Measurements from ENCODE around the gene TENM4.

Gene TENM4

GRCh38 chr11:78787696-78788095 lies 653.1 kb downstream of the TENM4 start:
- Histone ChIP-seq H3K27me3 (ENCODE audit: control insufficient read depth, insufficient read depth, low read length) (no peaks in the 10 kb centered on the region), H3K9ac (ENCODE audit: low read depth, low read length) (no peak overlapping the region), H3K4me3 (ENCODE audit: low read depth, low read length) (no peak overlapping the region), H3K9me3 (ENCODE audit: control insufficient read depth, insufficient read depth, low read length) (no peaks in the 10 kb centered on the region), H3K36me3 (ENCODE audit: control insufficient read depth, insufficient read depth, low read length) (no peaks in the 10 kb centered on the region), H3K4me1 (ENCODE audit: control insufficient read depth, insufficient read depth, low read length) (peaks cover 4% of the 10 kb centered on the region)

DNA sequence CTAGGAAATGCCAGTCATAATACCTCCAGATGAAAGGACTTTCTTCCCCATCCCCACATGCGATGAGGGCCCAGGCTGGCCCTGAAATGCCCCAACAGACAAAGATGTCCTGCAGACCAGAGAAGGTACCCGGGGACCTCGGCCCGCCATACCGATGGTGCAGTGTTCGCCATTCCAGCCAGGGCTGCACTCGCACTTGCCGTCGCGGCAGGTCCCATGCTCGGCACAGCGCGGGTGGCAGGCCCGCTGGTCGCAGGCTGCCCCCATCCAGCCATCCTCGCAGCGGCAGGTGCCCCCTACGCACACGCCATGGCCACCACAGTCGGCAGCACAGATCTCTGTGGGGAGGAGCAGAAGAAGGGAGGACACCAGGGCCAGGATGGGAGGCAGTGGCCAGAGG lies 654.1 kb downstream of the TENM4 start:
- Histone ChIP-seq H3K4me3 (ENCODE audit: low read depth, low read length) (no peak overlapping the region), H3K9ac (ENCODE audit: low read depth, low read length) (no peak overlapping the region), H3K27me3 (ENCODE audit: control insufficient read depth, insufficient read depth, low read length) (no peaks in the 10 kb centered on the region), H3K9me3 (ENCODE audit: control insufficient read depth, insufficient read depth, low read length) (no peaks in the 10 kb centered on the region), H3K36me3 (ENCODE audit: control insufficient read depth, insufficient read depth, low read length) (no peaks in the 10 kb centered on the region), H3K4me1 (ENCODE audit: control insufficient read depth, insufficient read depth, low read length) (peaks cover 4% of the 10 kb centered on the region)

DNA sequence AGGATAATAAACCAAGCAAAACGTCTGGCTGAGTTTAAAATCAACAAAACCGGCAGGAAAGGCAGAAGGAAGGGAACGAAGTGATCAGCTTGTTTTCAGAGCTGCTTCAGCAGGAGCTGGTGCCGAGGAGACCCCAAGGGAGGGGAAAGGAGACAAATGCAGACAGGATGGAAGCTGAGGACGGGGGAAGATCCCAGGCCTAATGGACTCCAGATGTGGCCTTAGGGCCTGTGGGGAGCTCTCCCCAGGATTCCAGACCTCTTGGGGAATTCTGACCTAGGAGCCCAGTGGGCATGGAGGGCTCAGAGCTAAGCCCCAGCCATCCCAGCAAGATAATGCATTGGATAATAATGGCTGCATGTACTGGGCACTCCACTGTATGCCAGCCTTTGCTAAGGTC lies 654.7 kb downstream of the TENM4 start:
- no peaks in the 10 kb centered on the region for H3K36me3 ChIP-seq (ENCODE audit: control insufficient read depth, insufficient read depth, low read length)
- H3K9ac ChIP-seq (ENCODE audit: low read depth, low read length) = no peak overlapping the region
- no peak overlapping the region for H3K4me3 ChIP-seq (ENCODE audit: low read depth, low read length)
- H3K27me3 ChIP-seq (ENCODE audit: control insufficient read depth, insufficient read depth, low read length) = no peaks in the 10 kb centered on the region
- H3K4me1 ChIP-seq (ENCODE audit: control insufficient read depth, insufficient read depth, low read length) = peaks cover 4% of the 10 kb centered on the region
- no peaks in the 10 kb centered on the region for H3K9me3 ChIP-seq (ENCODE audit: control insufficient read depth, insufficient read depth, low read length)

DNA sequence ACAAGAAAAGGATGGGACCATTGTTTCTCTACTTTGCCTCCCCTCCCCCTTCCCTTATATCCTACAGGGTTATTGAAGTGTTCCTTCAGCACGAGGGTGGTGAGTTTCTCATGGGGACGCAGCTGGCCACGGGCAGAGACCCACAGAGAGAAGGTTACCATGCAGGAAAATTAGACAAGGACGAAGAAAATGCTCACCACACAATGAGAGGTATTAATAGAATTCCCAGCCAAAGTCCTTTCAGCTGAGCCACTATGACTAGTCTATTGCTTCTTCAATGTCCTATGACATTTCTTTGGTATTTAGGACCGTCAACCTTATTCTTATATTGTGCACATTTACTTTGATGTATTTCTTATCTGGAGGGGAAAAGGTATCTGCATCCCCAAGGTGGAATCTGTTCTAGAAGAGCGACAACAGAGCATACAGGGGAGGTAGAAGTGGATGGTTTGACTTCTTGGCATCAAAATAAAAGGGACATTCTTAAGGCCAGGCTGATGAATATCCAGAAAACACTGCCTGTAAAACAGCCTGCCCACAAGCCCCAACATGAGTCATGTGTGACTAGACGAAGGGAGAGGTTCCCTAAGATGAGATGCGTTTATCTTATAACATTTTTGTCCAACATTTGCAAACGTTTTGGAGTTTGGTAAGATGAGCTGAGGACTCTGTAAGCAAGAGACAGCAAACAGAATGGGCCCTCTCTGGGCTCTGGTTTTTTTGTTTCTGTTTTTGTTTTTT lies 656.3 kb downstream of the TENM4 start:
- no peaks in the 10 kb centered on the region for H3K27me3 ChIP-seq (ENCODE audit: control insufficient read depth, insufficient read depth, low read length)
- no peak overlapping the region for H3K4me3 ChIP-seq (ENCODE audit: low read depth, low read length)
- peaks cover 4% of the 10 kb centered on the region for H3K4me1 ChIP-seq (ENCODE audit: control insufficient read depth, insufficient read depth, low read length)
- H3K9me3 ChIP-seq (ENCODE audit: control insufficient read depth, insufficient read depth, low read length) = no peaks in the 10 kb centered on the region
- no peaks in the 10 kb centered on the region for H3K36me3 ChIP-seq (ENCODE audit: control insufficient read depth, insufficient read depth, low read length)
- H3K9ac ChIP-seq (ENCODE audit: low read depth, low read length) = no peak overlapping the region

DNA sequence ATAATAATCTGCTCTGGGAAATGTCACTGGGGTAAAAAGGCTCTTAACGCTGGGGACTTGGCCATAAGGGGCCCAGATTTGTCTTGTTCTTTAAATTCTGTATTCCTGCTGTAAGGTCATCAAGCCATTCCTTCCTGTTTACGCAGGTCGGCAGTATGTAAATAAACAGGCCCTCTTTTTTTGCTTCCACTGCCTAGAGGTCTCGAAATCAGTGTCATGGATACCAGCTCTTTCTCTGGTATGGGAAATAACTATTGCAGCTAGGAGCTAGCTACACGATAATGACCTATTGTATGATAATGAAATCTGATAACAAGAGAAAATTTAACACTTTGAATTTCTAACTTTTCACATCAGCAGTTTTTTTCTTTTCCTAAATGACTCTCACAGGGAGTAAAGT lies 657.0 kb downstream of the TENM4 start:
- Histone ChIP-seq H3K9me3 (ENCODE audit: control insufficient read depth, insufficient read depth, low read length) (no peaks in the 10 kb centered on the region), H3K36me3 (ENCODE audit: control insufficient read depth, insufficient read depth, low read length) (no peaks in the 10 kb centered on the region), H3K9ac (ENCODE audit: low read depth, low read length) (no peak overlapping the region), H3K4me3 (ENCODE audit: low read depth, low read length) (no peak overlapping the region), H3K4me1 (ENCODE audit: control insufficient read depth, insufficient read depth, low read length) (peaks cover 4% of the 10 kb centered on the region), H3K27me3 (ENCODE audit: control insufficient read depth, insufficient read depth, low read length) (no peaks in the 10 kb centered on the region)

DNA sequence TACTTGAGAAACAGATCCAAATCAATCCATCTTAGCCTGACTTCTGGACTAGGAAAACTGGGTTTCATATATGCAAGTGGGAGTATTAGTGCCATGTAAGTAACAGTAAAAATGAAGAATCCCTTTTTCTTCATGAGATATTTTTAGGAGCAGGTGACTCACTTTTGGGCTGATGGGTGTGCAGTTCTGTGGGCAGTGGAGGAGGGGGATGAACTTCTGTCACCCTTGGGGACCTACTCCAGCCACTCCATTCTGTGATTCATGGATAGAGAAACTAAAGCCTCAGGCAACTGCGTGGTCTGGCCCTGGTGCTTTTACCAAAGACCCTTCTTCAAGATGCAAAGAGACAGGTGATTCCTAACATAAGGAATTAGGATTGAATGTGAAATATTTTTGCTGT lies 657.5 kb downstream of the TENM4 start:
- peaks cover 4% of the 10 kb centered on the region for H3K4me1 ChIP-seq (ENCODE audit: control insufficient read depth, insufficient read depth, low read length)
- no peaks in the 10 kb centered on the region for H3K27me3 ChIP-seq (ENCODE audit: control insufficient read depth, insufficient read depth, low read length)
- no peak overlapping the region for H3K9ac ChIP-seq (ENCODE audit: low read depth, low read length)
- H3K4me3 ChIP-seq (ENCODE audit: low read depth, low read length) = no peak overlapping the region
- H3K36me3 ChIP-seq (ENCODE audit: control insufficient read depth, insufficient read depth, low read length) = no peaks in the 10 kb centered on the region
- no peaks in the 10 kb centered on the region for H3K9me3 ChIP-seq (ENCODE audit: control insufficient read depth, insufficient read depth, low read length)

GRCh38 chr11:78782725-78783124 lies 658.1 kb downstream of the TENM4 start:
- no peak overlapping the region for H3K9ac ChIP-seq (ENCODE audit: low read depth, low read length)
- no peaks in the 10 kb centered on the region for H3K9me3 ChIP-seq (ENCODE audit: control insufficient read depth, insufficient read depth, low read length)
- no peaks in the 10 kb centered on the region for H3K36me3 ChIP-seq (ENCODE audit: control insufficient read depth, insufficient read depth, low read length)
- H3K27me3 ChIP-seq (ENCODE audit: control insufficient read depth, insufficient read depth, low read length) = no peaks in the 10 kb centered on the region
- H3K4me3 ChIP-seq (ENCODE audit: low read depth, low read length) = no peak overlapping the region
- H3K4me1 ChIP-seq (ENCODE audit: control insufficient read depth, insufficient read depth, low read length) = peaks cover 4% of the 10 kb centered on the region

- Histone ChIP-seq H3K27me3 (ENCODE audit: control insufficient read depth, insufficient read depth, low read length) (no peaks in the 10 kb centered on the region), H3K4me1 (ENCODE audit: control insufficient read depth, insufficient read depth, low read length) (peaks cover 4% of the 10 kb centered on the region), H3K36me3 (ENCODE audit: control insufficient read depth, insufficient read depth, low read length) (no peaks in the 10 kb centered on the region), H3K4me3 (ENCODE audit: low read depth, low read length) (no peak overlapping the region), H3K9ac (ENCODE audit: low read depth, low read length) (no peak overlapping the region), H3K9me3 (ENCODE audit: control insufficient read depth, insufficient read depth, low read length) (no peaks in the 10 kb centered on the region)
Measured at GRCh38 chr11:78780889-78781288, 659.9 kb downstream of the TENM4 start.

GRCh38 chr11:78773492-78773891 lies 667.3 kb downstream of the TENM4 start:
- Histone ChIP-seq H3K27me3 (ENCODE audit: control insufficient read depth, insufficient read depth, low read length) (no peaks in the 10 kb centered on the region), H3K9me3 (ENCODE audit: control insufficient read depth, insufficient read depth, low read length) (no peaks in the 10 kb centered on the region), H3K4me3 (ENCODE audit: low read depth, low read length) (no peak overlapping the region), H3K36me3 (ENCODE audit: control insufficient read depth, insufficient read depth, low read length) (no peaks in the 10 kb centered on the region), H3K9ac (ENCODE audit: low read depth, low read length) (no peak overlapping the region), H3K4me1 (ENCODE audit: control insufficient read depth, insufficient read depth, low read length) (no peaks in the 10 kb centered on the region)

DNA sequence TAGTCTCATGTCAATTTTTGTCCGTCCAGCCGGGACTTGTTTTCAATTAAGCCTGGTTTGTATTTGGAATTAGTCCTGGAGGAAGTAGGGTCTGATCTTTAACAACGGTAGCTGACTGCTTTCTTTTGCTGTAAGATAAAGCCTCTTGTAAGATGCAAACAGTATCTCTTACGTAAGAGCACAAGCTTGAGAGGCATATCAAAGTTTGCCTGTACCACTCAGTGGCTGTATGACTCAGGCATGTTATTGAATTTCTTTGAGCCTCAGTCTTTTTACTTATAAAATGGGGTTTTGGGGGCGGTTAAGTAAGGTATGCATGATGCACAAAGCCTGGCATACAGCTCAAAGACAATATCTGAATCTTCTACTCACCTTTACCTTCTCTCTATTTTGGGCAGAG lies 667.8 kb downstream of the TENM4 start:
- no peaks in the 10 kb centered on the region for H3K36me3 ChIP-seq (ENCODE audit: control insufficient read depth, insufficient read depth, low read length)
- no peak overlapping the region for H3K4me3 ChIP-seq (ENCODE audit: low read depth, low read length)
- H3K4me1 ChIP-seq (ENCODE audit: control insufficient read depth, insufficient read depth, low read length) = no peaks in the 10 kb centered on the region
- H3K27me3 ChIP-seq (ENCODE audit: control insufficient read depth, insufficient read depth, low read length) = no peaks in the 10 kb centered on the region
- H3K9me3 ChIP-seq (ENCODE audit: control insufficient read depth, insufficient read depth, low read length) = no peaks in the 10 kb centered on the region
- H3K9ac ChIP-seq (ENCODE audit: low read depth, low read length) = no peak overlapping the region

DNA sequence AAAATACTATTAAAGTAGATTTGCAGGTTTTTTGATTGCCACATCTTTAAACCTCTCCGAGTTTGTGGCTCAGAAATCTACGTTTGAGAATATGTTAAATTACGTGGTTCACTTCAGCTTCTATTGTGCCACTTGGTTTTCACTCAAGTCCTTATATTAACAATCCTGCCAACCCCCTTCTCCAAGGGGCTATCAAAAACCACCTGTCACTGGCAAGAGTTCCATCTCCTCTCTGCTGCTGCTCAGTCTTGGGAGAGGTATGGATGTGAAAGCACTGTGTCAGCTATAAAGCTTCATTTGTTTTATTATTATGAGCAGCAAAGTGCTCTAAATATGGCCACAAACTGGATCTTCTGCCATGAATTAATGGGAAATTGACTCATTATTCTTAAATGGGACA lies 668.6 kb downstream of the TENM4 start:
- no peaks in the 10 kb centered on the region for H3K27me3 ChIP-seq (ENCODE audit: control insufficient read depth, insufficient read depth, low read length)
- no peaks in the 10 kb centered on the region for H3K9me3 ChIP-seq (ENCODE audit: control insufficient read depth, insufficient read depth, low read length)
- no peaks in the 10 kb centered on the region for H3K4me1 ChIP-seq (ENCODE audit: control insufficient read depth, insufficient read depth, low read length)
- H3K9ac ChIP-seq (ENCODE audit: low read depth, low read length) = no peak overlapping the region
- H3K4me3 ChIP-seq (ENCODE audit: low read depth, low read length) = no peak overlapping the region
- H3K36me3 ChIP-seq (ENCODE audit: control insufficient read depth, insufficient read depth, low read length) = no peaks in the 10 kb centered on the region

DNA sequence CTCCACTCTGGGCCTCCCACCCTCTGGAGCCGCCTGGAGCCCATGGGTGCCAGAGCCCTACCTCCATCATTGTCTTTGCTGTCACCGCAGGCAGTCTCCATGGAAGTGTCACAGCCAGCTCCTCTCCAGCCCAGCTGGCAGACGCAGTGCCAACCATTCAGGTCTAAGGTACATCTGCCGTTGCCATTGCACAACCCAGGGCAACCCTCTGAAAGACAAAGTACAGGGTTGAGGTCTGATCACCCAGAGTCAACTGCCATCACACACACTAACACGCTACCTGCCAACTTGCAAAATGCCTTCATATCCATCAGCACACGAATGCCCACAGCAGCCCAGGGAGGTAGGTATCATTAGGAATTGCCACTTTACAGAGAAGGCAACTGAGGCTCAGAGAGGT lies 669.9 kb downstream of the TENM4 start:
- Histone ChIP-seq H3K9ac (ENCODE audit: low read depth, low read length) (no peak overlapping the region), H3K4me1 (ENCODE audit: control insufficient read depth, insufficient read depth, low read length) (no peaks in the 10 kb centered on the region), H3K4me3 (ENCODE audit: low read depth, low read length) (no peak overlapping the region), H3K36me3 (ENCODE audit: control insufficient read depth, insufficient read depth, low read length) (no peaks in the 10 kb centered on the region), H3K27me3 (ENCODE audit: control insufficient read depth, insufficient read depth, low read length) (no peaks in the 10 kb centered on the region), H3K9me3 (ENCODE audit: control insufficient read depth, insufficient read depth, low read length) (no peaks in the 10 kb centered on the region)

All from iPS-15b (cell line).